ENCODE measurements around the gene SAMD4A. TPM values are rescaled to one million over a fixed set of nuclear protein-coding genes. Genes with fewer than 3 reads are reported as not detected.
A peak's percentile ranks its signal among the peaks of the same experiment; 100 is the strongest.
"Not testable (repeated sequence)": the region's sequence is repeated elsewhere in the genome, so short reads cannot be mapped to it uniquely, and the experiment has no call there.

The SAMD4A gene
- total RNA-seq, 1 donor from 2014 or later: 14.4 TPM

- no peak for DNase-seq (ENCODE audit: extremely low spot score, unreplicated experiment)
- H3K36me3 Mint-ChIP-seq: peaks cover 3% of the 10 kb centered on the region
- TF ChIP-seq, protein P1, sequence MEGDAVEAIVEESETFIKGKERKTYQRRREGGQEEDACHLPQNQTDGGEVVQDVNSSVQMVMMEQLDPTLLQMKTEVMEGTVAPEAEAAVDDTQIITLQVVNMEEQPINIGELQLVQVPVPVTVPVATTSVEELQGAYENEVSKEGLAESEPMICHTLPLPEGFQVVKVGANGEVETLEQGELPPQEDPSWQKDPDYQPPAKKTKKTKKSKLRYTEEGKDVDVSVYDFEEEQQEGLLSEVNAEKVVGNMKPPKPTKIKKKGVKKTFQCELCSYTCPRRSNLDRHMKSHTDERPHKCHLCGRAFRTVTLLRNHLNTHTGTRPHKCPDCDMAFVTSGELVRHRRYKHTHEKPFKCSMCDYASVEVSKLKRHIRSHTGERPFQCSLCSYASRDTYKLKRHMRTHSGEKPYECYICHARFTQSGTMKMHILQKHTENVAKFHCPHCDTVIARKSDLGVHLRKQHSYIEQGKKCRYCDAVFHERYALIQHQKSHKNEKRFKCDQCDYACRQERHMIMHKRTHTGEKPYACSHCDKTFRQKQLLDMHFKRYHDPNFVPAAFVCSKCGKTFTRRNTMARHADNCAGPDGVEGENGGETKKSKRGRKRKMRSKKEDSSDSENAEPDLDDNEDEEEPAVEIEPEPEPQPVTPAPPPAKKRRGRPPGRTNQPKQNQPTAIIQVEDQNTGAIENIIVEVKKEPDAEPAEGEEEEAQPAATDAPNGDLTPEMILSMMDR (conservative IDR thresholded peaks at IDR 0.05): no peak
- H3K4me1 Mint-ChIP-seq (ENCODE audit: unreplicated experiment): no peaks in the 10 kb centered on the region
- no peaks in the 10 kb centered on the region for H3K27me3 Mint-ChIP-seq
- no peak overlapping the region for H3K27ac Mint-ChIP-seq
- H3K9me3 Mint-ChIP-seq: no peaks in the 10 kb centered on the region
- no peak overlapping the region for H3K4me3 Mint-ChIP-seq
Observed at GRCh38 chr14:54746019-54746418, 179.1 kb downstream of the SAMD4A start.

- Mint-ChIP-seq H3K9me3 (no peaks in the 10 kb centered on the region), H3K4me3 (no peak overlapping the region), H3K4me1 (ENCODE audit: unreplicated experiment) (no peaks in the 10 kb centered on the region), H3K27me3 (no peaks in the 10 kb centered on the region), H3K36me3 (peaks cover 3% of the 10 kb centered on the region), H3K27ac (no peak overlapping the region)
- TF ChIP-seq, protein P1 (conservative IDR thresholded peaks at IDR 0.05): no peak
- DNase-seq (ENCODE audit: extremely low spot score, unreplicated experiment): no peak
Observed at GRCh38 chr14:54747616-54748015, 180.7 kb downstream of the SAMD4A start.

DNA sequence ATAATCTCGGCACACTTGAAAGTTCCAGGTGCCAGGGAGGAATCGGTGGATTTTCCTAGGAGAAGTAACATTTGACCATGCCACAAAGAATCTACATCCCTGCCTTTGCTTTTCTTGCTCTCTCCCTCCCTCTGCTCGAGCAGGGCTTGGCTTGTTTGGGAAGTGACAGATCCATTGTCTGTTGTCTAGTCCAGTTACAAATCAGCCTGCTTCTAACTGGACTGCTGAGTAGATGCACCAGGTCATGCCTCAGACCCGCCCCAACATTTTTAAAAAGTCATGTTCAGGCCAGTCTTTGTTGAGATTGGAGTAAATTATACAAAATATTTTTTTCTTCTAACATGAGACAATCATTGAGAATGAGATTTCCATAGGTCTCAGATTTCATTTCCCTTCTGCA is 182.3 kb downstream of the SAMD4A start:
- Mint-ChIP-seq H3K27ac (no peak overlapping the region), H3K36me3 (peaks cover 6% of the 10 kb centered on the region), H3K4me3 (no peak overlapping the region), H3K27me3 (no peaks in the 10 kb centered on the region), H3K9me3 (no peaks in the 10 kb centered on the region), H3K4me1 (ENCODE audit: unreplicated experiment) (no peaks in the 10 kb centered on the region)
- no peak for DNase-seq (ENCODE audit: extremely low spot score, unreplicated experiment)
- TF ChIP-seq, protein P1 (conservative IDR thresholded peaks at IDR 0.05): no peak

GRCh38 chr14:54749727-54750126 is 182.8 kb downstream of the SAMD4A start:
- DNase-seq (ENCODE audit: extremely low spot score, unreplicated experiment): peak; percentile 22
- H3K27ac Mint-ChIP-seq: no peak overlapping the region
- no peak overlapping the region for H3K4me3 Mint-ChIP-seq
- no peaks in the 10 kb centered on the region for H3K9me3 Mint-ChIP-seq
- TF ChIP-seq, protein P1 (conservative IDR thresholded peaks at IDR 0.05): no peak
- H3K27me3 Mint-ChIP-seq: no peaks in the 10 kb centered on the region
- peaks cover 8% of the 10 kb centered on the region for H3K36me3 Mint-ChIP-seq
- no peaks in the 10 kb centered on the region for H3K4me1 Mint-ChIP-seq (ENCODE audit: unreplicated experiment)

DNA sequence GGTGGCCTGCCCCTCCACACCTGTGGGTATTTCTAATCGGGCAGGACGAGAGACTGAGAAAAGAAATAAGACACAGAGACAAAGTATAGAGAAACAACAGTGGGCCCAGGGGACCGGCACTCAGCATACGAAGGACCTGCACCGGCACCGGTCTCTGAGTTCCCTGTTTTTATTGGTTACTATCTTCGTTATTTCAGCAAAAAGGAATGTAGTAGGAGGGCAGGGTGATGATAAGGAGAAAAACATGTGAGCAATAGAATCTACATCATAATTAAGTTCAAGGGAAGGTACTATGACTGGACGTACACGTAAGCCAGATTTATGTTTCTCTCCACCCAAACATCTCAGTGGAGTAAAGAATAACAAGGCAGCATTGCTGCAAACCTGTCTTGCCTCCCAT is 185.7 kb downstream of the SAMD4A start:
- peaks cover 13% of the 10 kb centered on the region for H3K36me3 Mint-ChIP-seq
- not testable (repeated sequence) for H3K4me3 Mint-ChIP-seq; DNase-seq (ENCODE audit: extremely low spot score, unreplicated experiment); H3K4me1 Mint-ChIP-seq (ENCODE audit: unreplicated experiment); H3K9me3 Mint-ChIP-seq; H3K27ac Mint-ChIP-seq; H3K27me3 Mint-ChIP-seq

DNA sequence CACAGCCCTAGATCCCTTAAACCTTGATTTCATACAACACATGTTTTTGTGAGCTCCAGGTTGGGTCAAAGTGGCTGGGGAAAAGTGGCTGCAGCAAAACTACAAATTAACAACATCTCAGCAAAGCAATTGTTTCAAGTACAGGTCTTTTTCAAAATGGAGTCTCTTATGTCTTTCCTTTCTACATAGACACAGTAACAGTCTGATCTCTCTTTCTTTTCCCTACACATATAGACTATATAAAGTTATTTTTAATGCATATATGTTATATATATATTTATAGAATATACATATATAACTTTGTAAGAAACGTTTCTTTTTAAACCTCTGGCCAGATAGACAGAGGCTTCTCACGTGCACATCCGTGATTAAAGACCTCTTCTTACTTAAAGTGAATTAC is 186.5 kb downstream of the SAMD4A start:
- H3K36me3 Mint-ChIP-seq: peaks cover 13% of the 10 kb centered on the region
- H3K27ac Mint-ChIP-seq; H3K4me3 Mint-ChIP-seq; H3K4me1 Mint-ChIP-seq (ENCODE audit: unreplicated experiment); H3K27me3 Mint-ChIP-seq; DNase-seq (ENCODE audit: extremely low spot score, unreplicated experiment); H3K9me3 Mint-ChIP-seq: not testable (repeated sequence)

- no peak overlapping the region for H3K4me3 Mint-ChIP-seq
- no peak overlapping the region for H3K27ac Mint-ChIP-seq
- H3K4me1 Mint-ChIP-seq (ENCODE audit: unreplicated experiment): no peaks in the 10 kb centered on the region
- no peaks in the 10 kb centered on the region for H3K27me3 Mint-ChIP-seq
- no peaks in the 10 kb centered on the region for H3K9me3 Mint-ChIP-seq
- TF ChIP-seq, protein P1 (conservative IDR thresholded peaks at IDR 0.05): no peak
- H3K36me3 Mint-ChIP-seq: peaks cover 13% of the 10 kb centered on the region
- DNase-seq (ENCODE audit: extremely low spot score, unreplicated experiment): no peak
Observed at GRCh38 chr14:54754116-54754622, 187.2 kb downstream of the SAMD4A start.
